ENCODE measurements around the gene TMPRSS5. TPM values are rescaled to one million over a fixed set of nuclear protein-coding genes. Genes with fewer than 3 reads are reported as not detected.

Gene TMPRSS5
- total RNA-seq, 1 experiment from 2014 or later, result 1.5 TPM

DNA sequence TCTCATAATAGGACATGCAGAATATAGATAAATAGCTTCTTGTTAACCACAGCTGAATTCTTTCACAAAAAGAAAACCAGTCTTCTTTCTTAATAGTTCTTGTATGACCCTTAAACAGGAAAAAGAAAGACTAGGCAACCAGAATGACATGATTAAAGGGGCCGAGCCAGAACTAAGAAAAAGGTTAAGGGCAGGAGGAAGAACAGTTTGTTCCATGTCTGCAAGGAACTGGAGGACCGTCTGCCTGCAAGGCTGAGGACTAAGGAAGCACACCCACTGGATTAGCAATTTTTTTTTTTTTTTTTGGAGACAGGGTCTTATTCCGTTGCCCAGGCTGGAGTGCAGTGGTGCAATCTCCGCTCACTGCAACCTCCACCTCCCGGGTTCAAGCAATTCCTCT is 26.0 kb upstream of the TMPRSS5 start:
- BruUV-seq (replicated peaks), result no TSS peak
- Histone ChIP-seq H3K27me3 (replicated peaks; ENCODE audit: insufficient read depth, low read depth, low read length, poor library complexity) (no peaks in the 10 kb centered on the region), H3K4me3 (ENCODE audit: low read depth, low read length, poor library complexity, severe bottlenecking) (no peak overlapping the region), H3K9me3 (ENCODE audit: low read depth, low read length, poor library complexity, severe bottlenecking) (no peaks in the 10 kb centered on the region), H3K4me1 (ENCODE audit: insufficient read depth, low read length, poor library complexity, severe bottlenecking) (no peaks in the 10 kb centered on the region), H3K27ac (ENCODE audit: low read depth, low read length, poor library complexity, severe bottlenecking) (no peak overlapping the region), H3K36me3 (ENCODE audit: insufficient read depth, low read length, poor library complexity, severe bottlenecking) (peaks cover 18% of the 10 kb centered on the region)
- ChIA-PET CTCF (no interaction called here), POLR2A (ENCODE audit: low non-redundant PET) (no interaction called here)
- DNase-seq (ENCODE audit: low spot score), result no peak
- no peak for TF ChIP-seq EZH2 (IDR thresholded peaks at IDR 0.05; ENCODE audit: borderline replicate concordance, low read depth, low read length, poor library complexity, severe bottlenecking)
- TF ChIP-seq, protein P1, sequence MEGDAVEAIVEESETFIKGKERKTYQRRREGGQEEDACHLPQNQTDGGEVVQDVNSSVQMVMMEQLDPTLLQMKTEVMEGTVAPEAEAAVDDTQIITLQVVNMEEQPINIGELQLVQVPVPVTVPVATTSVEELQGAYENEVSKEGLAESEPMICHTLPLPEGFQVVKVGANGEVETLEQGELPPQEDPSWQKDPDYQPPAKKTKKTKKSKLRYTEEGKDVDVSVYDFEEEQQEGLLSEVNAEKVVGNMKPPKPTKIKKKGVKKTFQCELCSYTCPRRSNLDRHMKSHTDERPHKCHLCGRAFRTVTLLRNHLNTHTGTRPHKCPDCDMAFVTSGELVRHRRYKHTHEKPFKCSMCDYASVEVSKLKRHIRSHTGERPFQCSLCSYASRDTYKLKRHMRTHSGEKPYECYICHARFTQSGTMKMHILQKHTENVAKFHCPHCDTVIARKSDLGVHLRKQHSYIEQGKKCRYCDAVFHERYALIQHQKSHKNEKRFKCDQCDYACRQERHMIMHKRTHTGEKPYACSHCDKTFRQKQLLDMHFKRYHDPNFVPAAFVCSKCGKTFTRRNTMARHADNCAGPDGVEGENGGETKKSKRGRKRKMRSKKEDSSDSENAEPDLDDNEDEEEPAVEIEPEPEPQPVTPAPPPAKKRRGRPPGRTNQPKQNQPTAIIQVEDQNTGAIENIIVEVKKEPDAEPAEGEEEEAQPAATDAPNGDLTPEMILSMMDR (conservative IDR thresholded peaks at IDR 0.05; ENCODE audit: low read depth, low read length), result no peak
- intact Hi-C loops (cut with micrococcal nuclease; ENCODE audit: unreplicated experiment), result loop anchor here (10.0 kb wide), 1 partner anchor 177 kb away; no protein-coding TSS in a partner anchor

DNA sequence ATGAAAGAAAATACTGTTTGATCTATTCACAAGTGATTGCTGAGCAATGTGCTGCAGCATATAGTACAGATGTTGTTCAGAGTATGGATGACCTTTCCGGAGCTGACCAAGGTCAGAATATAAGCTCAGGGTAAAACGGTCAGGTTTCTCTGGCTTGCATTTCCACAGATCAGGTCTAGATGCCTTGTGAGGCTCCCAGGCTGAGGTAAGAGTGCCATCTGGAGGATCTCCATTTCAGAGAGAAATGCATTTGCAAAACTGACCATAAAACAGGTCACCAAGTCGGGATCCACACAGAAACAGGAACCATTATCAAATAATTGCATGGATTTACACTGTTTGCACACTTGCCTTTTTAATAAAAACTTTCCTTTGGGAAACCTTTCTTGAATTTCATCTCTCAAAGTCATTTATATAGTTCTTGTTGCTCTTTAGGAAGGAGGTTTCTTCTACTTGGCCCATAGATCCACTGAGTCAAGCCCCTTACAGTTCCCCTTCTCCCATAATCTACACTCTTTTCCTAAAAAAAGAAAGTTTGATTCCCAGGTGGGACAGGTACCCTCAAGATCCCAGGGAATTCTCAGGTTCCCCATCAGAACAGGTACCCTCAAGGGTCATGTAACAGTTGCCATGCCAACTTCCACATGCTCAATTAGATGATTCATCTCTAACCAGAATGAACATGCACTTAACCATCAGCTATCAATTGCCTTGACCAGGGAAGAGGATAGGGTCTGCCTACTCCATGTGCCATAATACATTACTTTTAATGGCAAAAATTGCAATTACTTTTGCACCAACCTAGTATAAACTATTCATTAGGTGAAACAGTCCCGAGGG is 25.0 kb upstream of the TMPRSS5 start:
- no TSS peak for BruUV-seq (replicated peaks)
- intact Hi-C loops (cut with micrococcal nuclease; ENCODE audit: unreplicated experiment), result loop anchor here (1.0 to 10.0 kb wide), 2 partner anchors 176 to 426 kb away; no protein-coding TSS in a partner anchor
- H3K9me3 ChIP-seq (ENCODE audit: low read depth, low read length, poor library complexity, severe bottlenecking), result no peaks in the 10 kb centered on the region
- TF ChIP-seq EZH2 (IDR thresholded peaks at IDR 0.05; ENCODE audit: borderline replicate concordance, low read depth, low read length, poor library complexity, severe bottlenecking), result no peak
- TF ChIP-seq, protein P1 (conservative IDR thresholded peaks at IDR 0.05; ENCODE audit: low read depth, low read length), result peak; percentile 60
- no peak overlapping the region for H3K27ac ChIP-seq (ENCODE audit: low read depth, low read length, poor library complexity, severe bottlenecking)
- peaks cover 18% of the 10 kb centered on the region for H3K36me3 ChIP-seq (ENCODE audit: insufficient read depth, low read length, poor library complexity, severe bottlenecking)
- CTCF ChIA-PET, result no interaction called here
- no peaks in the 10 kb centered on the region for H3K4me1 ChIP-seq (ENCODE audit: insufficient read depth, low read length, poor library complexity, severe bottlenecking)
- POLR2A ChIA-PET (ENCODE audit: low non-redundant PET), result no interaction called here
- no peak overlapping the region for H3K4me3 ChIP-seq (ENCODE audit: low read depth, low read length, poor library complexity, severe bottlenecking)
- no peaks in the 10 kb centered on the region for H3K27me3 ChIP-seq (replicated peaks; ENCODE audit: insufficient read depth, low read depth, low read length, poor library complexity)
- peak; percentile 54 for DNase-seq (ENCODE audit: low spot score)

DNA sequence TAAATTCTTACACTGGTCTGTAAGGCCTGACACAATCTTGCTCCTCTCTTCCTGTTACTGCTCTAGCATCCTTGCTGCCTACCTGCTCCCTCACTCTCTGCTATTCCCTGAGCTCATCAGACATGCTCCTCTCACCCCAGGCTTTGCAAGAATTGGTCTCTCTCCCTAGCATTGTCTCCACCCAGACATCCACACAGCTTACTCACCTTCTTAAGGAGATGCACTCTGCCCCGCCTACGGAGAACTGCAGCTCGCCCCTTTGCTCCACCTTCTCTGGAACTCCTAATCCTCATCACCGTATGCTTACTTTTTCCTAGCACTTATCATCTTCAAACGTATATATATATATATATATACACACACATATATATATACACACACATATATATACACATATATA is 23.3 kb upstream of the TMPRSS5 start:
- TF ChIP-seq, protein P1 (conservative IDR thresholded peaks at IDR 0.05; ENCODE audit: low read depth, low read length), result no peak
- TF ChIP-seq EZH2 (IDR thresholded peaks at IDR 0.05; ENCODE audit: borderline replicate concordance, low read depth, low read length, poor library complexity, severe bottlenecking), result no peak
- H3K4me3 ChIP-seq (ENCODE audit: low read depth, low read length, poor library complexity, severe bottlenecking), result no peak overlapping the region
- no peak overlapping the region for H3K27ac ChIP-seq (ENCODE audit: low read depth, low read length, poor library complexity, severe bottlenecking)
- H3K4me1 ChIP-seq (ENCODE audit: insufficient read depth, low read length, poor library complexity, severe bottlenecking), result no peaks in the 10 kb centered on the region
- H3K36me3 ChIP-seq (ENCODE audit: insufficient read depth, low read length, poor library complexity, severe bottlenecking), result peaks cover 10% of the 10 kb centered on the region
- CTCF ChIA-PET, result no interaction called here
- H3K27me3 ChIP-seq (replicated peaks; ENCODE audit: insufficient read depth, low read depth, low read length, poor library complexity), result no peaks in the 10 kb centered on the region
- DNase-seq (ENCODE audit: low spot score), result no peak
- intact Hi-C loops (cut with micrococcal nuclease; ENCODE audit: unreplicated experiment), result no loop called here
- POLR2A ChIA-PET (ENCODE audit: low non-redundant PET), result no interaction called here
- BruUV-seq (replicated peaks), result no TSS peak
- H3K9me3 ChIP-seq (ENCODE audit: low read depth, low read length, poor library complexity, severe bottlenecking), result no peaks in the 10 kb centered on the region

Measured in A673 (cell line).